ENCODE data around the gene RBMS1.

- TF ChIP-seq CTCF (optimal IDR thresholded peaks at IDR 0.05 in 1 of 3, IDR thresholded peaks at IDR 0.05 in 1 of 3, conservative IDR thresholded peaks at IDR 0.05 in 1 of 3; ENCODE audit: extremely low read depth in 1 of 3, insufficient read depth in 2 of 3, low read length in 3 of 3): no peak
- no peak for TF ChIP-seq EZH2 (IDR thresholded peaks at IDR 0.05; ENCODE audit: low read length)
Observed at GRCh38 chr2:160347269-160347863, 146.2 kb downstream of the RBMS1 start.

All from keratinocyte (primary cell).